ENCODE data around the gene INTS1. TPM values are rescaled to one million over a fixed set of nuclear protein-coding genes. Genes with fewer than 3 reads are reported as not detected.

The INTS1 gene
- total RNA-seq, 2 experiments from 2014 or later, result 91.0 to 91.5 TPM

- H3K4me3 Mint-ChIP-seq, result no peak overlapping the region
- H3K27ac Mint-ChIP-seq, result no peak overlapping the region
- no peaks in the 10 kb centered on the region for H3K9me3 Mint-ChIP-seq
- intact Hi-C loops (cut with DNase I, micrococcal nuclease), result no loop called here
- no peak for DNase-seq
- TF ChIP-seq, protein P1, sequence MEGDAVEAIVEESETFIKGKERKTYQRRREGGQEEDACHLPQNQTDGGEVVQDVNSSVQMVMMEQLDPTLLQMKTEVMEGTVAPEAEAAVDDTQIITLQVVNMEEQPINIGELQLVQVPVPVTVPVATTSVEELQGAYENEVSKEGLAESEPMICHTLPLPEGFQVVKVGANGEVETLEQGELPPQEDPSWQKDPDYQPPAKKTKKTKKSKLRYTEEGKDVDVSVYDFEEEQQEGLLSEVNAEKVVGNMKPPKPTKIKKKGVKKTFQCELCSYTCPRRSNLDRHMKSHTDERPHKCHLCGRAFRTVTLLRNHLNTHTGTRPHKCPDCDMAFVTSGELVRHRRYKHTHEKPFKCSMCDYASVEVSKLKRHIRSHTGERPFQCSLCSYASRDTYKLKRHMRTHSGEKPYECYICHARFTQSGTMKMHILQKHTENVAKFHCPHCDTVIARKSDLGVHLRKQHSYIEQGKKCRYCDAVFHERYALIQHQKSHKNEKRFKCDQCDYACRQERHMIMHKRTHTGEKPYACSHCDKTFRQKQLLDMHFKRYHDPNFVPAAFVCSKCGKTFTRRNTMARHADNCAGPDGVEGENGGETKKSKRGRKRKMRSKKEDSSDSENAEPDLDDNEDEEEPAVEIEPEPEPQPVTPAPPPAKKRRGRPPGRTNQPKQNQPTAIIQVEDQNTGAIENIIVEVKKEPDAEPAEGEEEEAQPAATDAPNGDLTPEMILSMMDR (IDR thresholded peaks at IDR 0.05), result no peak
- Histone ChIP-seq H3K36me3 (ENCODE audit: insufficient read depth, low read length) (peaks cover 76% of the 10 kb centered on the region), H3K4me1 (ENCODE audit: insufficient read depth, low read length) (no peaks in the 10 kb centered on the region), H3K27ac (ENCODE audit: low read depth in 1 of 2, low read length in 2 of 2) (no peak overlapping the region), H3K9me3 (ENCODE audit: control insufficient read depth in 1 of 2, insufficient read depth in 1 of 2, low read length in 2 of 2) (no peaks in the 10 kb centered on the region), H3K27me3 (ENCODE audit: control insufficient read depth in 1 of 2, insufficient read depth in 2 of 2, low read length in 2 of 2) (no peaks in the 10 kb centered on the region), H3K4me3 (ENCODE audit: low read length) (no peak overlapping the region)
- ATAC-seq (ENCODE audit: poor library complexity), result no peak
- CTCF ChIA-PET, result no interaction called here
- H3K36me3 Mint-ChIP-seq (ENCODE audit: low read depth), result peaks cover 54% of the 10 kb centered on the region
- no peaks in the 10 kb centered on the region for H3K4me1 Mint-ChIP-seq (ENCODE audit: low read depth)
- no peaks in the 10 kb centered on the region for H3K27me3 Mint-ChIP-seq
- POLR2A ChIA-PET, result no interaction called here
Observed at GRCh38 chr7:1489336-1489735, 14.9 kb downstream of the INTS1 start.

- no peaks in the 10 kb centered on the region for H3K9me3 Mint-ChIP-seq
- H3K36me3 Mint-ChIP-seq (ENCODE audit: low read depth), result peaks cover 52% of the 10 kb centered on the region
- Histone ChIP-seq H3K36me3 (ENCODE audit: insufficient read depth, low read length) (peaks cover 78% of the 10 kb centered on the region), H3K27ac (ENCODE audit: low read depth in 1 of 2, low read length in 2 of 2) (no peak overlapping the region), H3K9me3 (ENCODE audit: control insufficient read depth in 1 of 2, insufficient read depth in 1 of 2, low read length in 2 of 2) (no peaks in the 10 kb centered on the region), H3K27me3 (ENCODE audit: control insufficient read depth in 1 of 2, insufficient read depth in 2 of 2, low read length in 2 of 2) (no peaks in the 10 kb centered on the region), H3K4me3 (ENCODE audit: low read length) (no peak overlapping the region), H3K4me1 (ENCODE audit: insufficient read depth, low read length) (no peaks in the 10 kb centered on the region)
- H3K27ac Mint-ChIP-seq, result no peak overlapping the region
- H3K4me1 Mint-ChIP-seq (ENCODE audit: low read depth), result no peaks in the 10 kb centered on the region
- no peak for ATAC-seq (ENCODE audit: poor library complexity)
- H3K27me3 Mint-ChIP-seq, result no peaks in the 10 kb centered on the region
- intact Hi-C loops (cut with DNase I, micrococcal nuclease), result no loop called here
- ChIA-PET POLR2A (no interaction called here), CTCF (no interaction called here)
- TF ChIP-seq, protein P1 (IDR thresholded peaks at IDR 0.05), result no peak
- H3K4me3 Mint-ChIP-seq, result no peak overlapping the region
- DNase-seq, result no peak
Observed at GRCh38 chr7:1488016-1488415, 16.2 kb downstream of the INTS1 start.

GRCh38 chr7:1487466-1487865 lies 16.7 kb downstream of the INTS1 start:
- ChIA-PET CTCF (no interaction called here), POLR2A (no interaction called here)
- H3K27ac ChIP-seq (ENCODE audit: low read depth in 1 of 2, low read length in 2 of 2), result no peak overlapping the region
- no peaks in the 10 kb centered on the region for H3K4me1 Mint-ChIP-seq (ENCODE audit: low read depth)
- intact Hi-C loops (cut with DNase I, micrococcal nuclease), result no loop called here
- TF ChIP-seq, protein P1 (IDR thresholded peaks at IDR 0.05), result no peak
- H3K36me3 ChIP-seq (ENCODE audit: insufficient read depth, low read length), result peaks cover 81% of the 10 kb centered on the region
- no peaks in the 10 kb centered on the region for H3K4me1 ChIP-seq (ENCODE audit: insufficient read depth, low read length)
- H3K36me3 Mint-ChIP-seq (ENCODE audit: low read depth), result peaks cover 54% of the 10 kb centered on the region
- DNase-seq (no peak), ATAC-seq (ENCODE audit: poor library complexity) (no peak)
- no peaks in the 10 kb centered on the region for H3K27me3 Mint-ChIP-seq
- no peaks in the 10 kb centered on the region for H3K9me3 ChIP-seq (ENCODE audit: control insufficient read depth in 1 of 2, insufficient read depth in 1 of 2, low read length in 2 of 2)
- no peak overlapping the region for H3K4me3 Mint-ChIP-seq
- no peaks in the 10 kb centered on the region for H3K27me3 ChIP-seq (ENCODE audit: control insufficient read depth in 1 of 2, insufficient read depth in 2 of 2, low read length in 2 of 2)
- H3K9me3 Mint-ChIP-seq, result no peaks in the 10 kb centered on the region
- H3K27ac Mint-ChIP-seq, result no peak overlapping the region
- H3K4me3 ChIP-seq (ENCODE audit: low read length), result no peak overlapping the region
